RWPE2 (cell line): ENCODE data around the gene LIPG.
"Not testable (repeated sequence)": the region's sequence is repeated elsewhere in the genome, so short reads cannot be mapped to it uniquely, and the experiment has no call there.

Experiments used
- ATAC-seq: fragments of 200-7000 bp; cut with Tn5 transposase; 3 replicates; pipeline ENCODE4 v1.9.1; 2021; ENCODE audit warnings: low read depth
- DNase-seq: peaks from one replicate; pipeline ENCODE4 v3.0.0-alpha.2; 2020; ENCODE audit warnings: low spot score
- H3K27ac ChIP-seq: fragments of 450-650 bp; 2 replicates; pipeline ENCODE4 v1.5.1; 2017; ENCODE audit warnings: mild to moderate bottlenecking; ENCODE audit not compliant: poor library complexity, severe bottlenecking
- H3K27me3 ChIP-seq: fragments of 250-450 bp; sonication (Bioruptor Pico); 2 replicates; pipeline ENCODE4 v1.5.1; 2021; ENCODE audit warnings: mild to moderate bottlenecking, moderate library complexity; ENCODE audit not compliant: insufficient read depth, poor library complexity, severe bottlenecking
- H3K36me3 ChIP-seq: fragments of 250-450 bp; sonication (Bioruptor Pico); 2 replicates; pipeline ENCODE4 v1.5.1; 2020; ENCODE audit warnings: low read depth, mild to moderate bottlenecking, moderate library complexity
- H3K4me1 ChIP-seq: fragments of 250-450 bp; sonication (Bioruptor Pico); 2 replicates; pipeline ENCODE4 v1.5.1; 2021; ENCODE audit warnings: mild to moderate bottlenecking, moderate library complexity; ENCODE audit not compliant: insufficient read depth, poor library complexity, severe bottlenecking
- H3K4me3 ChIP-seq: fragments of 250-450 bp; sonication (Bioruptor Pico); 2 replicates; pipeline ENCODE4 v1.5.1; 2021; ENCODE audit warnings: mild to moderate bottlenecking, moderate library complexity; ENCODE audit not compliant: severe bottlenecking
- H3K9me3 ChIP-seq: fragments of 250-450 bp; sonication (Bioruptor Pico); 2 replicates; pipeline ENCODE4 v1.5.1; 2021; ENCODE audit warnings: mild to moderate bottlenecking, moderate library complexity; ENCODE audit not compliant: severe bottlenecking
- CTCF ChIP-seq: fragments of 450-650 bp; IDR thresholded peaks from one replicate; pipeline ENCODE4 v1.5.1; 2017; ENCODE audit warnings: mild to moderate bottlenecking, moderate library complexity; ENCODE audit not compliant: poor library complexity, severe bottlenecking

LIPG gene

GRCh38 chr18:49582579-49582978 is 20.7 kb downstream of the LIPG start:
- no peak for TF ChIP-seq CTCF
- Histone ChIP-seq H3K27ac (no peak overlapping the region), H3K9me3 (no peaks in the 10 kb centered on the region), H3K4me3 (no peak overlapping the region), H3K36me3 (peaks cover 55% of the 10 kb centered on the region), H3K4me1 (no peaks in the 10 kb centered on the region), H3K27me3 (no peaks in the 10 kb centered on the region)
- DNase-seq (no peak), ATAC-seq (no peak)

- DNase-seq (no peak), ATAC-seq (no peak)
- H3K4me3 ChIP-seq = no peak overlapping the region
- no peaks in the 10 kb centered on the region for H3K27me3 ChIP-seq
- H3K9me3 ChIP-seq = no peaks in the 10 kb centered on the region
- TF ChIP-seq CTCF = no peak
- no peaks in the 10 kb centered on the region for H3K4me1 ChIP-seq
- H3K36me3 ChIP-seq = peaks cover 62% of the 10 kb centered on the region
- peak overlapping the region; percentile 13 for H3K27ac ChIP-seq
These were observed 22.5 kb downstream of the LIPG start for GRCh38 chr18:49584394-49584793.

DNA sequence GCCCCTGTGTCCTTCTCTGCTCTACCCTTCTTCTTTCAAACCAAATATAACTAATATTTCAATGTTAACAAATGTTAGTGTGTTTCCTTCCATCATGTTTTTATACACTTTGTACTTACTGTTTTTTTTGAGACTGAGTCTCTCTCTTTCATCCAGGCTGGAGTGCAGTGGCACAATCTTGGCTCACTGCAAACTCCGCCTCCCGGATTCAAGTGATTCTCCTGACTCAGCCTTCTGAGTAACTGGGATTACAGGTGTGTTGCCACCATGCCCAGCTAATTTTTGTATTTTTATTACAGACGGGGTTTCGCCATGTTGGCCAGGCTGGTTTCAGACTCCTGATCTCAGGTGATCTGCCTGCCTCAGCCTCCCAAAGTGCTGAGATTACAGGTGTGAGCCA is 23.1 kb downstream of the LIPG start:
- peaks cover 62% of the 10 kb centered on the region for H3K36me3 ChIP-seq
- H3K4me3 ChIP-seq, H3K27ac ChIP-seq: not testable (repeated sequence)

DNA sequence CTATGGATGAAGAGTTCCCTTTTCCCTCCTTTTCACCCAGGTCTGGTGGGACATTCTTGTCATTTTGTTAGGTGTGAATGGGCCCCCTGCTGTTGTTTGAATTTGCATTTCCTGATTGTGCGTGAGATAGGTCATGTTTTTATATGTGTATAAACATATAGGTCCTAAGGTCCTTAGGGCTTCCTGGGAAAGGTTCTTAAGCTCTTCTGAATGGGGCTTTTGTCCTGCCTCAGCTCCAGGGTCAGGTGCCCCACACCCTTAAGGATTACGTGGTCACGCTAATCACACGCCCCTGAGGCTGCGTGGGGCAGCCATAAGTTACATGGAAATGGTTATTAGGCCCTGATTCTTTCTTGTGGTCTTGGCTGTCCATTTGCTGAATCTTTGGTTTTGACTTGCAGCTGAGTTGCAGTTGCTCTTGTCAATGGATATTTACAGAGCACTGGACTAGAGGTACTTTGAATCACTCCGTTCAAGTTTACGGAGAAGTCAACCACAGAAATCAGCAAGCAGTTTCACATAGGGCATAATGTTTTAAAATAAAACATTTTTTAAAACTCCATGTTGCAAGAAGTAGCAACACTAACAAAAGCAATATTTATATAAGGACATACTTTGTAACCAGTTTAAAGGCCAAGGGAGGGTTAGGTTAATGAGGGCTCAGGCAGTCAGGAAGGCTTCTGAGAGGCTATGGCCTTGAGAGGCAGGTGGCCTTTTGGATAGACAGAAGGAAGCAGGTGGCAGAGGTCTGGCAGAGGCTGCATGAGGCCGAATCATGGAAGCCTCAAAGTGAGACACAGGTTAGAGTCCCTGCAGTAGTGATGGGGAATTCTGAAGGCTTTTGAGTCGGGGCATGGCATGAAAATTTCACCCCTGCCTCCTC is 24.2 kb downstream of the LIPG start:
- Histone ChIP-seq H3K36me3 (peaks cover 72% of the 10 kb centered on the region), H3K9me3 (no peaks in the 10 kb centered on the region), H3K4me1 (no peaks in the 10 kb centered on the region), H3K27me3 (no peaks in the 10 kb centered on the region), H3K4me3 (no peak overlapping the region), H3K27ac (no peak overlapping the region)
- DNase-seq = no peak
- no peak for ATAC-seq
- TF ChIP-seq CTCF = no peak

More for the DNA sequence above, 23.1 kb downstream of the LIPG start:
- ATAC-seq, H3K4me1 ChIP-seq, H3K9me3 ChIP-seq, DNase-seq, H3K27me3 ChIP-seq: not testable (repeated sequence)

DNA sequence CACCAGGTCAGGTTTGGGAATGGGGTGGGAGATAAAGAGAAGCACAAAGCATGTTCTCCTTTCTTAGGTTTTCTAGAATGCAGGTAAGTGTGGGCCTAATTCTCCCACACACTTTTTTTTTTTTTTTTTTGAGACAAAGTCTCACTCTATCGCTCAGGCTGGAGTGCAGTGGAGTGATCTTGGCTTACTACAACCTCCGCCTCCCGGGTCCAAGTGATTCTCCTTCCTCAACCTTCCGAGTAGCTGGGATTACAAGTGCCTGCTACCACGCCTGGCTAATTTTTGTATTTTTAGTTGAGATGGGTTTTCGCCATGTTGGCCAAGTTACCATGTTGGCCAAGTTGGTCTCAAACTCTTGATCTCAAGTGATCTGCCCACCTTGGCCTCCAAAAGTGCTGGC is 26.3 kb downstream of the LIPG start:
- Histone ChIP-seq H3K27ac (no peak overlapping the region), H3K4me3 (no peak overlapping the region), H3K9me3 (no peaks in the 10 kb centered on the region), H3K36me3 (peaks cover 62% of the 10 kb centered on the region), H3K4me1 (no peaks in the 10 kb centered on the region), H3K27me3 (no peaks in the 10 kb centered on the region)
- DNase-seq = no peak
- no peak for ATAC-seq
- no peak for TF ChIP-seq CTCF
